Measurements from ENCODE around the gene PTOV1.
"Not testable (repeated sequence)": the region's sequence is repeated elsewhere in the genome, so short reads cannot be mapped to it uniquely, and the experiment has no call there.

Gene PTOV1

GRCh38 chr19:49816590-49816989, 34.4 kb upstream of the PTOV1 start:
- no peak for TF ChIP-seq CTCF (IDR thresholded peaks at IDR 0.05; ENCODE audit: low read depth, low read length)
- no peak for DNase-seq (ENCODE audit: low read depth, low spot score)
- in situ Hi-C loops (cut with HindIII; ENCODE audit: low sequenced_read_pairs) = no loop called here
- no peak overlapping the region for H3K4me3 ChIP-seq (ENCODE audit: low read depth, low read length)

GRCh38 chr19:49817964-49818648, 32.9 kb upstream of the PTOV1 start, which contains the start of gene MED25:
TSS of gene MED25 (plus strand) at chr19:49818289. CDS start at chr19:49818342, 53 bp downstream.
- TF ChIP-seq CTCF (IDR thresholded peaks at IDR 0.05; ENCODE audit: low read depth, low read length) = no peak
- peak within 1 kb of the TSS; percentile 88 for H3K4me3 ChIP-seq (ENCODE audit: low read depth, low read length)
- in situ Hi-C loops (cut with HindIII; ENCODE audit: low sequenced_read_pairs) = no loop called here
- DNase-seq (ENCODE audit: low read depth, low spot score) = peak; percentile 91

GRCh38 chr19:49818649-49819370, 32.1 kb upstream of the PTOV1 start:
- no peak for TF ChIP-seq CTCF (IDR thresholded peaks at IDR 0.05; ENCODE audit: low read depth, low read length)
- peak overlapping the region; percentile 88 for H3K4me3 ChIP-seq (ENCODE audit: low read depth, low read length)
- DNase-seq (ENCODE audit: low read depth, low spot score) = no peak
- in situ Hi-C loops (cut with HindIII; ENCODE audit: low sequenced_read_pairs) = no loop called here

- peak overlapping the region; percentile 88 for H3K4me3 ChIP-seq (ENCODE audit: low read depth, low read length)
These were observed 31.4 kb upstream of the PTOV1 start for GRCh38 chr19:49819452-49820115.

GRCh38 chr19:49820125-49820524, 30.8 kb upstream of the PTOV1 start:
- in situ Hi-C loops (cut with HindIII; ENCODE audit: low sequenced_read_pairs) = no loop called here
- no peak for DNase-seq (ENCODE audit: low read depth, low spot score)
- no peak for TF ChIP-seq CTCF (IDR thresholded peaks at IDR 0.05; ENCODE audit: low read depth, low read length)
- no peak overlapping the region for H3K4me3 ChIP-seq (ENCODE audit: low read depth, low read length)

More at GRCh38 chr19:49819452-49820115, 31.4 kb upstream of the PTOV1 start:
- DNase-seq (ENCODE audit: low read depth, low spot score); in situ Hi-C loops (cut with HindIII; ENCODE audit: low sequenced_read_pairs): not testable (repeated sequence)

- no peak for DNase-seq (ENCODE audit: low read depth, low spot score)
- no peak overlapping the region for H3K4me3 ChIP-seq (ENCODE audit: low read depth, low read length)
- TF ChIP-seq CTCF (IDR thresholded peaks at IDR 0.05; ENCODE audit: low read depth, low read length) = no peak
- in situ Hi-C loops (cut with HindIII; ENCODE audit: low sequenced_read_pairs) = no loop called here
These were observed 27.5 kb upstream of the PTOV1 start for GRCh38 chr19:49823472-49823871.

- no peak for TF ChIP-seq CTCF (IDR thresholded peaks at IDR 0.05; ENCODE audit: low read depth, low read length)
- in situ Hi-C loops (cut with HindIII; ENCODE audit: low sequenced_read_pairs) = no loop called here
- no peak overlapping the region for H3K4me3 ChIP-seq (ENCODE audit: low read depth, low read length)
- no peak for DNase-seq (ENCODE audit: low read depth, low spot score)
These were observed 26.3 kb upstream of the PTOV1 start for GRCh38 chr19:49824662-49825061.
